Measurements from ENCODE around the gene NKD1. TPM values are rescaled to one million over a fixed set of nuclear protein-coding genes. Genes with fewer than 3 reads are reported as not detected.

Gene NKD1
- total RNA-seq, 1 donor from 2014 or later: 0.43 TPM

GRCh38 chr16:50667497-50668367, 119.5 kb downstream of the NKD1 start:
- no peak for TF ChIP-seq CTCF (IDR thresholded peaks at IDR 0.05)
- H3K4me3 Mint-ChIP-seq (ENCODE audit: unreplicated experiment): no peak overlapping the region
- H3K4me1 Mint-ChIP-seq (ENCODE audit: unreplicated experiment): peaks cover 5% of the 10 kb centered on the region
- no peak overlapping the region for H3K27ac Mint-ChIP-seq (ENCODE audit: unreplicated experiment)
- no peaks in the 10 kb centered on the region for H3K36me3 Mint-ChIP-seq (ENCODE audit: unreplicated experiment)
- DNase-seq (ENCODE audit: extremely low spot score, unreplicated experiment): no peak
- H3K9me3 Mint-ChIP-seq (ENCODE audit: unreplicated experiment): peaks cover 10% of the 10 kb centered on the region
- no peaks in the 10 kb centered on the region for H3K27me3 Mint-ChIP-seq (ENCODE audit: unreplicated experiment)

GRCh38 chr16:50668368-50669008, 120.3 kb downstream of the NKD1 start:
- no peaks in the 10 kb centered on the region for H3K27me3 Mint-ChIP-seq (ENCODE audit: unreplicated experiment)
- no peak overlapping the region for H3K4me3 Mint-ChIP-seq (ENCODE audit: unreplicated experiment)
- no peak for DNase-seq (ENCODE audit: extremely low spot score, unreplicated experiment)
- H3K36me3 Mint-ChIP-seq (ENCODE audit: unreplicated experiment): no peaks in the 10 kb centered on the region
- peaks cover 11% of the 10 kb centered on the region for H3K9me3 Mint-ChIP-seq (ENCODE audit: unreplicated experiment)
- no peak overlapping the region for H3K27ac Mint-ChIP-seq (ENCODE audit: unreplicated experiment)
- TF ChIP-seq CTCF (IDR thresholded peaks at IDR 0.05): no peak
- H3K4me1 Mint-ChIP-seq (ENCODE audit: unreplicated experiment): peaks cover 5% of the 10 kb centered on the region

- no peaks in the 10 kb centered on the region for H3K27me3 Mint-ChIP-seq (ENCODE audit: unreplicated experiment)
- H3K36me3 Mint-ChIP-seq (ENCODE audit: unreplicated experiment): no peaks in the 10 kb centered on the region
- no peak for DNase-seq (ENCODE audit: extremely low spot score, unreplicated experiment)
- no peak for TF ChIP-seq CTCF (IDR thresholded peaks at IDR 0.05)
- H3K4me1 Mint-ChIP-seq (ENCODE audit: unreplicated experiment): peaks cover 5% of the 10 kb centered on the region
- H3K27ac Mint-ChIP-seq (ENCODE audit: unreplicated experiment): no peak overlapping the region
- peaks cover 11% of the 10 kb centered on the region for H3K9me3 Mint-ChIP-seq (ENCODE audit: unreplicated experiment)
- no peak overlapping the region for H3K4me3 Mint-ChIP-seq (ENCODE audit: unreplicated experiment)
Observed at GRCh38 chr16:50669741-50670140, 121.5 kb downstream of the NKD1 start.

GRCh38 chr16:50670476-50670875, 122.3 kb downstream of the NKD1 start:
- no peak overlapping the region for H3K4me3 Mint-ChIP-seq (ENCODE audit: unreplicated experiment)
- peaks cover 11% of the 10 kb centered on the region for H3K9me3 Mint-ChIP-seq (ENCODE audit: unreplicated experiment)
- DNase-seq (ENCODE audit: extremely low spot score, unreplicated experiment): no peak
- no peak overlapping the region for H3K27ac Mint-ChIP-seq (ENCODE audit: unreplicated experiment)
- no peaks in the 10 kb centered on the region for H3K36me3 Mint-ChIP-seq (ENCODE audit: unreplicated experiment)
- TF ChIP-seq CTCF (IDR thresholded peaks at IDR 0.05): no peak
- peaks cover under 1% of the 10 kb centered on the region for H3K4me1 Mint-ChIP-seq (ENCODE audit: unreplicated experiment)
- no peaks in the 10 kb centered on the region for H3K27me3 Mint-ChIP-seq (ENCODE audit: unreplicated experiment)

GRCh38 chr16:50671644-50672260, 123.6 kb downstream of the NKD1 start:
- Mint-ChIP-seq H3K9me3 (ENCODE audit: unreplicated experiment) (peaks cover 11% of the 10 kb centered on the region), H3K4me1 (ENCODE audit: unreplicated experiment) (no peaks in the 10 kb centered on the region), H3K27me3 (ENCODE audit: unreplicated experiment) (no peaks in the 10 kb centered on the region), H3K36me3 (ENCODE audit: unreplicated experiment) (no peaks in the 10 kb centered on the region), H3K27ac (ENCODE audit: unreplicated experiment) (no peak overlapping the region), H3K4me3 (ENCODE audit: unreplicated experiment) (no peak overlapping the region)
- TF ChIP-seq CTCF (IDR thresholded peaks at IDR 0.05): peak; percentile 46
- no peak for DNase-seq (ENCODE audit: extremely low spot score, unreplicated experiment)
